Measurements from ENCODE around the gene DYNLT2B. TPM values are rescaled to one million over a fixed set of nuclear protein-coding genes. Genes with fewer than 3 reads are reported as not detected.

Gene DYNLT2B
- polyA plus RNA-seq, 3 donors: 2.5 to 3.0 (median 2.7) TPM

GRCh38 chr3:196272826-196273225, 45.2 kb downstream of the DYNLT2B start:
- Histone ChIP-seq H3K79me2 (ENCODE audit: insufficient read depth, low read length) (peaks cover 79% of the 10 kb centered on the region), H4K20me1 (ENCODE audit: insufficient read depth, low read length) (peaks cover 88% of the 10 kb centered on the region), H3K9me3 (replicated peaks in 1 of 2; ENCODE audit: control insufficient read depth in 1 of 2, insufficient read depth in 1 of 2, low read length in 2 of 2) (no peaks in the 10 kb centered on the region), H3K9ac (ENCODE audit: insufficient read depth, low read length, poor library complexity, severe bottlenecking) (no peak overlapping the region), H3K4me1 (ENCODE audit: control insufficient read depth in 1 of 2, insufficient read depth in 2 of 2, low read length in 2 of 2) (peaks cover 6 to 15% of the 10 kb centered on the region in 2 donors), H3K36me3 (replicated peaks in 1 of 2; ENCODE audit: control insufficient read depth in 1 of 2, insufficient read depth in 2 of 2, low read length in 2 of 2) (peaks cover 24 to 54% of the 10 kb centered on the region in 2 donors), H3K4me3 (replicated peaks in 1 of 3; ENCODE audit: low read depth in 2 of 3, low read length in 3 of 3) (no peak overlapping the region), H3K4me2 (replicated peaks; ENCODE audit: extremely low read depth, low read length, poor library complexity, severe bottlenecking) (no peak overlapping the region), H2AFZ (ENCODE audit: insufficient read depth, low read depth, low read length, poor library complexity, severe bottlenecking) (no peak overlapping the region), H3K27me3 (ENCODE audit: control insufficient read depth in 2 of 2, insufficient read depth in 2 of 2, low read length in 2 of 2) (no peaks in the 10 kb centered on the region), H3K27ac (ENCODE audit: low read depth in 1 of 2, low read length in 2 of 2) (peak overlapping the region in 1 of 2 donors; percentile 8)
- intact Hi-C loops (cut with micrococcal nuclease): no loop called here
- H3K4me3 Mint-ChIP-seq: no peak overlapping the region
- peaks cover 25% of the 10 kb centered on the region for H3K4me1 Mint-ChIP-seq
- DNase-seq: no peak
- no peaks in the 10 kb centered on the region for H3K9me3 Mint-ChIP-seq
- over 99% methylated on average over 14 of the region's 14 CpGs for WGBS (ENCODE audit: insufficient coverage)
- TF ChIP-seq, protein P1, sequence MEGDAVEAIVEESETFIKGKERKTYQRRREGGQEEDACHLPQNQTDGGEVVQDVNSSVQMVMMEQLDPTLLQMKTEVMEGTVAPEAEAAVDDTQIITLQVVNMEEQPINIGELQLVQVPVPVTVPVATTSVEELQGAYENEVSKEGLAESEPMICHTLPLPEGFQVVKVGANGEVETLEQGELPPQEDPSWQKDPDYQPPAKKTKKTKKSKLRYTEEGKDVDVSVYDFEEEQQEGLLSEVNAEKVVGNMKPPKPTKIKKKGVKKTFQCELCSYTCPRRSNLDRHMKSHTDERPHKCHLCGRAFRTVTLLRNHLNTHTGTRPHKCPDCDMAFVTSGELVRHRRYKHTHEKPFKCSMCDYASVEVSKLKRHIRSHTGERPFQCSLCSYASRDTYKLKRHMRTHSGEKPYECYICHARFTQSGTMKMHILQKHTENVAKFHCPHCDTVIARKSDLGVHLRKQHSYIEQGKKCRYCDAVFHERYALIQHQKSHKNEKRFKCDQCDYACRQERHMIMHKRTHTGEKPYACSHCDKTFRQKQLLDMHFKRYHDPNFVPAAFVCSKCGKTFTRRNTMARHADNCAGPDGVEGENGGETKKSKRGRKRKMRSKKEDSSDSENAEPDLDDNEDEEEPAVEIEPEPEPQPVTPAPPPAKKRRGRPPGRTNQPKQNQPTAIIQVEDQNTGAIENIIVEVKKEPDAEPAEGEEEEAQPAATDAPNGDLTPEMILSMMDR (IDR thresholded peaks at IDR 0.05): no peak
- H3K36me3 Mint-ChIP-seq: peaks cover 30 to 53% of the 10 kb centered on the region in 2 donors
- no peak overlapping the region for H3K27ac Mint-ChIP-seq
- H3K27me3 Mint-ChIP-seq (ENCODE audit: low read depth in 3 of 3): no peaks in the 10 kb centered on the region

DNA sequence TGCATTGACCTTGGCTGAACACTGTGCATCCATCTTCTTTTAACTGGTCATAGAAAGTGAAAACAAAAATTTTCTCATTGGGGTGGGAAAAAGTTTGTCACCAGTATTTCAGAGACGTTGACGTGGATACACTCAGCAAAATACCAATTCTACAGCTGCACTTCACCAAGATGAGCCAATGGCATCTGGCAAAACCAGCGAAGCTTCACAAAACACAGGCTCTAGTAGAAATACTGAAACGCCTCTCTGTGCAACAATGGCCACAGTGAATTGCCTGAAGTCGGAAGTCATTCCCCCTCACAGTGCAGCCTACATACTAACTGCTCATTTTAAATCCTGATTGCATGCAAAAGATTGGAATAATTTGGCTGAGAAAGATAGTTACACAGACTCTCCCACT, 47.5 kb downstream of the DYNLT2B start:
- TF ChIP-seq, protein P1 (IDR thresholded peaks at IDR 0.05): no peak
- Histone ChIP-seq H4K20me1 (ENCODE audit: insufficient read depth, low read length) (peaks cover 84% of the 10 kb centered on the region), H3K4me3 (replicated peaks in 1 of 3; ENCODE audit: low read depth in 2 of 3, low read length in 3 of 3) (no peak overlapping the region), H3K36me3 (replicated peaks in 1 of 2; ENCODE audit: control insufficient read depth in 1 of 2, insufficient read depth in 2 of 2, low read length in 2 of 2) (peaks cover 42 to 77% of the 10 kb centered on the region in 2 donors), H2AFZ (ENCODE audit: insufficient read depth, low read depth, low read length, poor library complexity, severe bottlenecking) (no peak overlapping the region), H3K27ac (ENCODE audit: low read depth in 1 of 2, low read length in 2 of 2) (peak overlapping the region in 1 of 2 donors; percentile 7), H3K27me3 (ENCODE audit: control insufficient read depth in 2 of 2, insufficient read depth in 2 of 2, low read length in 2 of 2) (no peaks in the 10 kb centered on the region), H3K4me1 (ENCODE audit: control insufficient read depth in 1 of 2, insufficient read depth in 2 of 2, low read length in 2 of 2) (peaks cover 5 to 14% of the 10 kb centered on the region in 2 donors), H3K79me2 (ENCODE audit: insufficient read depth, low read length) (peaks cover 63% of the 10 kb centered on the region), H3K4me2 (replicated peaks; ENCODE audit: extremely low read depth, low read length, poor library complexity, severe bottlenecking) (no peak overlapping the region), H3K9me3 (replicated peaks in 1 of 2; ENCODE audit: control insufficient read depth in 1 of 2, insufficient read depth in 1 of 2, low read length in 2 of 2) (no peaks in the 10 kb centered on the region), H3K9ac (ENCODE audit: insufficient read depth, low read length, poor library complexity, severe bottlenecking) (no peak overlapping the region)
- Mint-ChIP-seq H3K27me3 (ENCODE audit: low read depth in 3 of 3) (peaks cover 0 to 1% (median 0%) of the 10 kb centered on the region in 3 donors), H3K36me3 (peaks cover 45 to 73% of the 10 kb centered on the region in 2 donors), H3K9me3 (peaks cover 0 to 1% (median 0%) of the 10 kb centered on the region in 7 donors), H3K4me1 (peaks cover 24% of the 10 kb centered on the region), H3K4me3 (no peak overlapping the region), H3K27ac (peak overlapping the region in 2 of 7 donors; percentile 0 to 4)
- no peak for DNase-seq
- WGBS (ENCODE audit: insufficient coverage): 100% methylated on average over 1 of the region's 5 CpGs
- intact Hi-C loops (cut with micrococcal nuclease): no loop called here
